H9 (cell line): Measurements from ENCODE around the gene FAM53B. TPM values are rescaled to one million over a fixed set of nuclear protein-coding genes. Genes with fewer than 3 reads are reported as not detected.
A peak's percentile ranks its signal among the peaks of the same experiment; 100 is the strongest.

Experiments used
- DNase-seq: peaks from one replicate; pipeline ENCODE4 v3.0.0-alpha.2; 2017
- H2AFZ ChIP-seq: one replicate; pipeline ENCODE4 v1.6.1; 2013; ENCODE audit warnings: mild to moderate bottlenecking, low read length, control low read depth, moderate library complexity
- H2AK5ac ChIP-seq: 2 replicates; pipeline ENCODE4 v1.6.1; 2013; ENCODE audit warnings: low read length, control low read depth, mixed read lengths; ENCODE audit not compliant: insufficient read length
- H2BK120ac ChIP-seq: one replicate; pipeline ENCODE4 v1.6.1; 2013; ENCODE audit warnings: low read depth, mild to moderate bottlenecking, low read length, control low read depth, inconsistent platforms; ENCODE audit not compliant: poor library complexity, severe bottlenecking
- H2BK12ac ChIP-seq: 2 replicates; pipeline ENCODE4 v1.6.1; 2013; ENCODE audit warnings: low read length, control low read depth, mixed read lengths, low read depth; ENCODE audit not compliant: insufficient read length
- H2BK15ac ChIP-seq: 2 replicates; pipeline ENCODE4 v1.6.1; 2013; ENCODE audit warnings: low read depth, low read length, control low read depth
- H2BK20ac ChIP-seq: one replicate; pipeline ENCODE4 v1.6.1; 2013; ENCODE audit warnings: low read depth, mild to moderate bottlenecking, low read length, control low read depth, inconsistent platforms; ENCODE audit not compliant: poor library complexity, severe bottlenecking
- H2BK5ac ChIP-seq: 2 replicates; pipeline ENCODE4 v1.6.1; 2013; ENCODE audit warnings: low read length, control low read depth, mixed read lengths; ENCODE audit not compliant: insufficient read length
- H3K14ac ChIP-seq: 2 replicates; pipeline ENCODE4 v1.6.1; 2013; ENCODE audit warnings: low read length, control low read depth; ENCODE audit not compliant: insufficient read depth
- H3K18ac ChIP-seq: 2 replicates; pipeline ENCODE4 v1.6.1; 2013; ENCODE audit warnings: low read depth, mild to moderate bottlenecking, mixed read lengths, low read length, control low read depth; ENCODE audit not compliant: insufficient read length
- H3K23ac ChIP-seq: 2 replicates; pipeline ENCODE4 v1.6.1; 2013; ENCODE audit warnings: low read length, control low read depth, mixed read lengths, low read depth; ENCODE audit not compliant: insufficient read length
- H3K23me2 ChIP-seq: 2 replicates; pipeline ENCODE4 v1.6.1; 2013; ENCODE audit warnings: low read depth, mild to moderate bottlenecking, mixed read lengths, low read length, control low read depth; ENCODE audit not compliant: insufficient read length, poor library complexity, severe bottlenecking
- H3K27ac ChIP-seq: 2 replicates; pipeline ENCODE4 v1.5.1; 2013; ENCODE audit warnings: low read length, control low read depth, mixed read lengths, low read depth; ENCODE audit not compliant: insufficient read length
- H3K27me3 ChIP-seq: 2 replicates; pipeline ENCODE4 v1.6.1; 2013; ENCODE audit warnings: low read length, control low read depth, inconsistent platforms; ENCODE audit not compliant: insufficient read depth
- H3K4ac ChIP-seq: 2 replicates; pipeline ENCODE4 v1.6.1; 2013; ENCODE audit warnings: low read depth, mild to moderate bottlenecking, control low read depth, inconsistent platforms, low read length, moderate library complexity
- H3K4me1 ChIP-seq: 2 replicates; pipeline ENCODE4 v1.6.1; 2013; ENCODE audit warnings: low read length, control low read depth, inconsistent platforms; ENCODE audit not compliant: insufficient read depth
- H3K4me2 ChIP-seq: 2 replicates; pipeline ENCODE4 v1.6.1; 2013; ENCODE audit warnings: low read length, control low read depth, mixed read lengths; ENCODE audit not compliant: insufficient read length, insufficient read depth
- H3K56ac ChIP-seq: 2 replicates; pipeline ENCODE4 v1.6.1; 2013; ENCODE audit warnings: low read depth, mild to moderate bottlenecking, mixed read lengths, low read length, control low read depth; ENCODE audit not compliant: insufficient read length
- H3K79me1 ChIP-seq: 2 replicates; pipeline ENCODE4 v1.6.1; 2013; ENCODE audit warnings: low read depth, mild to moderate bottlenecking, moderate library complexity, low read length, control low read depth, inconsistent platforms; ENCODE audit not compliant: insufficient read depth, poor library complexity, severe bottlenecking
- H3K79me2 ChIP-seq: 2 replicates; pipeline ENCODE4 v1.6.1; 2013; ENCODE audit warnings: low read length, control low read depth, inconsistent platforms; ENCODE audit not compliant: insufficient read depth
- H3K9ac ChIP-seq: 2 replicates; pipeline ENCODE4 v1.6.1; 2013; ENCODE audit warnings: low read length, control low read depth, mixed read lengths; ENCODE audit not compliant: insufficient read length; ENCODE audit errors: extremely low read depth
- H3K9me3 ChIP-seq: one replicate; pipeline ENCODE4 v1.6.1; 2013; ENCODE audit warnings: low read depth, low read length, inconsistent platforms; ENCODE audit not compliant: control insufficient read depth
- H3T11ph ChIP-seq: one replicate; pipeline ENCODE4 v1.6.1; 2013; ENCODE audit warnings: mild to moderate bottlenecking, low read length, control low read depth, inconsistent platforms
- H4K20me1 ChIP-seq: one replicate; pipeline ENCODE4 v1.6.1; 2013; ENCODE audit not compliant: control insufficient read depth, insufficient read length, insufficient read depth
- H4K5ac ChIP-seq: 2 replicates; pipeline ENCODE4 v1.6.1; 2013; ENCODE audit warnings: low read depth, mild to moderate bottlenecking, mixed read lengths, low read length, control low read depth; ENCODE audit not compliant: insufficient read length
- H4K8ac ChIP-seq: replicated peaks from 2 replicates; pipeline ENCODE4 v1.6.1; 2013; ENCODE audit warnings: low read length, control low read depth, mixed read lengths, low read depth; ENCODE audit not compliant: insufficient read length
- H4K91ac ChIP-seq: 2 replicates; pipeline ENCODE4 v1.6.1; 2013; ENCODE audit warnings: low read depth, mild to moderate bottlenecking, moderate library complexity, mixed read lengths, low read length, control low read depth; ENCODE audit not compliant: insufficient read length
- H3K27ac Mint-ChIP-seq, 3 experiments: 2 replicates in 2 of 3; 3 replicates in 1 of 3; pipeline ENCODE4 v1.8.0; 2020 to 2021; ENCODE audit warnings: mixed read lengths in 3 of 3, mild to moderate bottlenecking in 1 of 3, moderate library complexity in 1 of 3
- H3K27me3 Mint-ChIP-seq: 2 replicates; pipeline ENCODE4 v1.8.0; 2021; ENCODE audit warnings: low read depth, mild to moderate bottlenecking, moderate library complexity, mixed read lengths
- H3K36me3 Mint-ChIP-seq, 3 experiments: 2 replicates in 2 of 3; 3 replicates in 1 of 3; pipeline ENCODE4 v1.8.0; 2020 to 2021; ENCODE audit warnings: low read depth in 3 of 3, mixed read lengths in 3 of 3; ENCODE audit not compliant: insufficient read depth in 1 of 3
- H3K4me1 Mint-ChIP-seq, 2 experiments: 2 replicates each; pipeline ENCODE4 v1.8.0; 2020; ENCODE audit warnings: mixed read lengths in 2 of 2
- H3K4me3 Mint-ChIP-seq, 2 experiments: 2 replicates in 1 of 2; 3 replicates in 1 of 2; pipeline ENCODE4 v1.8.0; 2020 to 2021; ENCODE audit warnings: mild to moderate bottlenecking in 2 of 2, mixed read lengths in 2 of 2, moderate library complexity in 1 of 2
- H3K9me3 Mint-ChIP-seq, 2 experiments: 2 replicates in 1 of 2; 3 replicates in 1 of 2; pipeline ENCODE4 v1.8.0; 2020; ENCODE audit warnings: mild to moderate bottlenecking in 2 of 2, mixed read lengths in 2 of 2, moderate library complexity in 1 of 2
- WGBS: extraction: QIAGEN DNeasy Blood & Tissue Kit; methylation state at CpG from one replicate; pipeline ENCODE4 v1.1.7; 2013; ENCODE audit warnings: missing lambda C conversion rate, low lambda C conversion rate, mixed read lengths; ENCODE audit not compliant: insufficient read length; ENCODE audit errors: extremely low coverage; 5-methylcytosine and 5-hydroxymethylcytosine counted together
- total RNA-seq: library from RNA; stranded (reverse); gene quantifications from 2 replicates; pipeline ENCODE4 v1.2.1, GENCODE V29; 2021
- TF ChIP-seq, protein P1 (sequence below): fragments of 200-600 bp; sonication (generic); conservative IDR thresholded peaks from 3 replicates; pipeline ENCODE4 v1.8.0; 2021; ENCODE audit warnings: antibody characterized with exemption, mild to moderate bottlenecking

FAM53B gene
- total RNA-seq, 1 experiment from 2014 or later: 11.5 TPM

DNA sequence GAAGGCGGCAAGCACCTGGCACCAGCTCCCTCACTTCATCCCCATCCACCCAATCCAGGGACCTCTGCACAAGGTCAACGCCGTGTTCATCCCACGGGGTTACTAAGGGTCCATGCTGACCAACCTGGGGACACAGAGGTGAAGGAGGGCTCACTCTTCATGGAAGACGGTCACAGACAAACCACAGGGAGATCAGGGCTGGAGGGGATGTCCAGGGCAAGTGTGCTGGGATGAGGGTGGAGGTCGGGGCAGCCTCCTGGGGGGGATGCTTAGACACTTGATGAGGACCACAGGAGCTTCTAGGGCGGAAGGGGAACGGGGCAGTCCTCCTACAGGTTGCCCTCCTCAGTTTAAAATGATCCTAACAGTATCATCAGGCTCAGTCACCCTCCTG is 46.7 kb downstream of the FAM53B start:
- no peak overlapping the region for H2AK5ac ChIP-seq
- H3K79me1 ChIP-seq: no peaks in the 10 kb centered on the region
- no peak overlapping the region for H2BK5ac ChIP-seq
- H4K5ac ChIP-seq: no peak overlapping the region
- Mint-ChIP-seq H3K4me1 (peaks cover 5 to 18% of the 10 kb centered on the region in 2 experiments), H3K9me3 (no peaks in the 10 kb centered on the region), H3K27ac (peak overlapping the region in 1 of 3 experiments; percentile 11; a peak in 2 of 7 replicates), H3K27me3 (no peaks in the 10 kb centered on the region), H3K4me3 (no peak overlapping the region), H3K36me3 (peaks cover 2 to 14% (median 5%) of the 10 kb centered on the region in 3 experiments; a peak in 5 of 7 replicates)
- H2BK12ac ChIP-seq: no peak overlapping the region
- H2BK15ac ChIP-seq: no peak overlapping the region
- H3K4ac ChIP-seq: no peak overlapping the region
- H3K79me2 ChIP-seq: no peaks in the 10 kb centered on the region
- no peak overlapping the region for H2BK120ac ChIP-seq
- no peak overlapping the region for H3K23ac ChIP-seq
- no peak overlapping the region for H4K8ac ChIP-seq
- H3K14ac ChIP-seq: no peak overlapping the region; the same call in 1 of the 2 replicates
- H3K27me3 ChIP-seq: no peaks in the 10 kb centered on the region
- H3T11ph ChIP-seq: no peak overlapping the region
- H3K9ac ChIP-seq: no peak overlapping the region
- no peak overlapping the region for H2AFZ ChIP-seq
- no peak overlapping the region for H2BK20ac ChIP-seq
- DNase-seq: no peak
- no peaks in the 10 kb centered on the region for H3K4me1 ChIP-seq
- H3K23me2 ChIP-seq: no peaks in the 10 kb centered on the region
- H4K91ac ChIP-seq: no peak overlapping the region
- no peaks in the 10 kb centered on the region for H4K20me1 ChIP-seq
- H3K4me2 ChIP-seq: no peak overlapping the region
- H3K27ac ChIP-seq: no peak overlapping the region
- no CpG with 5 or more reads among the region's 8 CpGs for WGBS
- TF ChIP-seq, protein P1, sequence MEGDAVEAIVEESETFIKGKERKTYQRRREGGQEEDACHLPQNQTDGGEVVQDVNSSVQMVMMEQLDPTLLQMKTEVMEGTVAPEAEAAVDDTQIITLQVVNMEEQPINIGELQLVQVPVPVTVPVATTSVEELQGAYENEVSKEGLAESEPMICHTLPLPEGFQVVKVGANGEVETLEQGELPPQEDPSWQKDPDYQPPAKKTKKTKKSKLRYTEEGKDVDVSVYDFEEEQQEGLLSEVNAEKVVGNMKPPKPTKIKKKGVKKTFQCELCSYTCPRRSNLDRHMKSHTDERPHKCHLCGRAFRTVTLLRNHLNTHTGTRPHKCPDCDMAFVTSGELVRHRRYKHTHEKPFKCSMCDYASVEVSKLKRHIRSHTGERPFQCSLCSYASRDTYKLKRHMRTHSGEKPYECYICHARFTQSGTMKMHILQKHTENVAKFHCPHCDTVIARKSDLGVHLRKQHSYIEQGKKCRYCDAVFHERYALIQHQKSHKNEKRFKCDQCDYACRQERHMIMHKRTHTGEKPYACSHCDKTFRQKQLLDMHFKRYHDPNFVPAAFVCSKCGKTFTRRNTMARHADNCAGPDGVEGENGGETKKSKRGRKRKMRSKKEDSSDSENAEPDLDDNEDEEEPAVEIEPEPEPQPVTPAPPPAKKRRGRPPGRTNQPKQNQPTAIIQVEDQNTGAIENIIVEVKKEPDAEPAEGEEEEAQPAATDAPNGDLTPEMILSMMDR: no peak
- no peak overlapping the region for H3K18ac ChIP-seq
- H3K9me3 ChIP-seq: no peaks in the 10 kb centered on the region
- no peak overlapping the region for H3K56ac ChIP-seq
